H1 (cell line): ENCODE data around the gene UGT2B15. TPM values are rescaled to one million over a fixed set of nuclear protein-coding genes. Genes with fewer than 3 reads are reported as not detected.
"Not testable (repeated sequence)": the region's sequence is repeated elsewhere in the genome, so short reads cannot be mapped to it uniquely, and the experiment has no call there.

ENCODE experiments used
- CTCF ChIA-PET: fragments of 300-600 bp; sonication (Branson Sonifier 250); formaldehyde crosslinking; loops from one replicate; lab custom pipeline; 2021; ENCODE audit not compliant: partially characterized antibody; lab: Charles Lee
- POLR2A ChIA-PET: fragments of 300-600 bp; sonication (Branson Sonifier 250); formaldehyde crosslinking; loops from one replicate; lab custom pipeline; 2021; ENCODE audit warnings: inconsistent platforms; ENCODE audit not compliant: partially characterized antibody; lab: Charles Lee
- DNase-seq, 2 experiments: peaks; one replicate each; pipeline versions ENCODE4 v3.0.0 to v3.0.0-alpha.2; 2010 to 2022; ENCODE audit warnings: low spot score in 2 of 2, low read depth in 1 of 2, mixed read lengths in 1 of 2
- FAIRE-seq: peaks from 2 replicates; lab custom pipeline; 2011; peaks lifted over from hg19 to GRCh38; lab: Jason Lieb, UNC
- H2AFZ ChIP-seq: 2 replicates; pipeline ENCODE4 v1.8.1; 2012; ENCODE audit warnings: low read length, inconsistent platforms
- H2AK5ac ChIP-seq: 2 replicates; pipeline ENCODE4 v1.6.1; 2013; ENCODE audit warnings: low read depth, low read length
- H2BK120ac ChIP-seq: replicated peaks from 2 replicates; pipeline ENCODE3; 2013; ENCODE audit warnings: low read depth, low read length, inconsistent platforms
- H2BK12ac ChIP-seq: 2 replicates; pipeline ENCODE4 v1.6.1; 2013; ENCODE audit warnings: low read depth, low read length
- H2BK15ac ChIP-seq: 2 replicates; pipeline ENCODE4 v1.6.1; 2013; ENCODE audit warnings: low read length
- H2BK20ac ChIP-seq: 2 replicates; pipeline ENCODE4 v1.6.1; 2013; ENCODE audit warnings: low read length
- H2BK5ac ChIP-seq: 2 replicates; pipeline ENCODE4 v1.6.1; 2013; ENCODE audit warnings: low read depth, low read length
- H3K14ac ChIP-seq: 2 replicates; pipeline ENCODE4 v1.6.1; 2013; ENCODE audit warnings: inconsistent platforms; ENCODE audit not compliant: insufficient read length
- H3K18ac ChIP-seq: 2 replicates; pipeline ENCODE4 v1.6.1; 2013; ENCODE audit warnings: low read length; ENCODE audit errors: extremely low read depth
- H3K23ac ChIP-seq: 2 replicates; pipeline ENCODE4 v1.6.1; 2013; ENCODE audit warnings: inconsistent platforms; ENCODE audit not compliant: insufficient read length
- H3K23me2 ChIP-seq: 2 replicates; pipeline ENCODE4 v1.6.1; 2013; ENCODE audit warnings: low read depth, low read length
- H3K27ac ChIP-seq: 2 replicates; pipeline ENCODE4 v1.6.1; 2011; ENCODE audit warnings: low read depth, low read length, inconsistent platforms
- H3K27me3 ChIP-seq, 4 experiments: replicated peaks in 1 of 4; 1 replicate in 1 of 4; 2 replicates in 3 of 4; pipeline versions ENCODE4 v1.6.1 to v1.8.1; 2011 to 2013; ENCODE audit warnings: low read length in 3 of 4, mild to moderate bottlenecking in 3 of 4, inconsistent platforms in 2 of 4, mixed read lengths in 2 of 4, moderate library complexity in 1 of 4; ENCODE audit not compliant: control insufficient read depth in 3 of 4, insufficient read depth in 3 of 4; ENCODE audit errors: extremely low read depth in 1 of 4
- H3K36me3 ChIP-seq, 4 experiments: 2 replicates each; pipeline versions ENCODE4 v1.6.1 to v1.8.1; 2011 to 2013; ENCODE audit warnings: mild to moderate bottlenecking in 4 of 4, low read length in 3 of 4, moderate library complexity in 2 of 4, control low read depth in 1 of 4, inconsistent platforms in 1 of 4; ENCODE audit not compliant: insufficient read depth in 4 of 4, control insufficient read depth in 2 of 4
- H3K4ac ChIP-seq: replicated peaks from 2 replicates; pipeline ENCODE3; 2013; ENCODE audit warnings: low read length, low read depth, mixed read lengths, inconsistent platforms; ENCODE audit not compliant: insufficient read length
- H3K4me1 ChIP-seq, 4 experiments: replicated peaks in 1 of 4; 1 replicate in 1 of 4; 2 replicates in 3 of 4; pipeline versions ENCODE4 v1.6.1 to v1.8.1; 2011 to 2013; ENCODE audit warnings: low read length in 3 of 4, inconsistent platforms in 2 of 4, mixed read lengths in 1 of 4; ENCODE audit not compliant: insufficient read depth in 4 of 4, control insufficient read depth in 3 of 4
- H3K4me2 ChIP-seq, 2 experiments: 2 replicates each; pipeline versions ENCODE4 v1.6.1 to v1.8.1; 2011 to 2013; ENCODE audit warnings: low read depth in 2 of 2, low read length in 2 of 2, control low read depth in 1 of 2, inconsistent platforms in 1 of 2, mild to moderate bottlenecking in 1 of 2; ENCODE audit not compliant: insufficient read depth in 1 of 2
- H3K4me3 ChIP-seq, 4 experiments: fragments of 200-600, 300-600 bp in 1 of 4; sonication (generic), shearing (Covaris generic), sonication (Bioruptor Twin) in 1 of 4; 2 replicates each; pipeline versions ENCODE4 v1.5.1 to v1.8.1; 2011 to 2016; ENCODE audit warnings: low read length in 4 of 4, low read depth in 3 of 4, control low read depth in 2 of 4, inconsistent platforms in 2 of 4, mild to moderate bottlenecking in 2 of 4, mixed read lengths in 1 of 4, moderate library complexity in 1 of 4; ENCODE audit not compliant: insufficient read depth in 2 of 4; ENCODE audit errors: extremely low read depth in 1 of 4
- H3K56ac ChIP-seq: replicated peaks from 2 replicates; pipeline ENCODE3; 2013; ENCODE audit warnings: low read depth, mild to moderate bottlenecking, mixed read lengths, low read length, inconsistent platforms; ENCODE audit not compliant: insufficient read length
- H3K79me1 ChIP-seq: 2 replicates; pipeline ENCODE4 v1.6.1; 2013; ENCODE audit warnings: low read depth, low read length, control low read depth
- H3K79me2 ChIP-seq, 2 experiments: 2 replicates each; pipeline versions ENCODE4 v1.6.1 to v1.8.1; 2012 to 2013; ENCODE audit warnings: low read length in 2 of 2, mild to moderate bottlenecking in 2 of 2, inconsistent platforms in 1 of 2; ENCODE audit not compliant: insufficient read depth in 2 of 2, control insufficient read depth in 1 of 2
- H3K9ac ChIP-seq, 4 experiments: replicated peaks in 1 of 4; 1 replicate in 1 of 4; 2 replicates in 3 of 4; pipeline versions ENCODE4 v1.6.1 to v1.8.1; 2011 to 2013; ENCODE audit warnings: low read depth in 3 of 4, low read length in 3 of 4, control low read depth in 2 of 4, mild to moderate bottlenecking in 2 of 4, moderate library complexity in 2 of 4, inconsistent platforms in 1 of 4; ENCODE audit errors: extremely low read depth in 1 of 4
- H3K9me3 ChIP-seq, 2 experiments: 2 replicates each; pipeline versions ENCODE4 v1.6.1 to v1.8.1; 2012 to 2013; ENCODE audit warnings: mild to moderate bottlenecking in 2 of 2, moderate library complexity in 2 of 2, control low read depth in 1 of 2, inconsistent platforms in 1 of 2, low read depth in 1 of 2, low read length in 1 of 2, mixed read lengths in 1 of 2; ENCODE audit not compliant: insufficient read depth in 2 of 2
- H4K20me1 ChIP-seq, 2 experiments: replicated peaks in 1 of 2; 2 replicates each; pipeline versions ENCODE3 to v1.8.1; 2011 to 2013; ENCODE audit warnings: inconsistent platforms in 2 of 2, low read length in 2 of 2, mild to moderate bottlenecking in 1 of 2; ENCODE audit not compliant: insufficient read depth in 2 of 2, control insufficient read depth in 1 of 2
- H4K5ac ChIP-seq: 2 replicates; pipeline ENCODE4 v1.6.1; 2013; ENCODE audit warnings: low read length, low read depth, mixed read lengths, inconsistent platforms; ENCODE audit not compliant: insufficient read length
- H4K8ac ChIP-seq: 2 replicates; pipeline ENCODE4 v1.8.0; 2013; ENCODE audit warnings: mild to moderate bottlenecking, moderate library complexity, low read length, inconsistent platforms; ENCODE audit not compliant: insufficient read depth; ENCODE audit errors: extremely low read depth
- H4K91ac ChIP-seq: replicated peaks from 2 replicates; pipeline ENCODE3; 2013; ENCODE audit warnings: low read length, mixed read lengths, inconsistent platforms; ENCODE audit not compliant: insufficient read length
- WGBS, 2 experiments: shearing (Covaris generic) in 1 of 2; methylation state at CpG; one replicate each; pipeline versions ENCODE4 v1.1.6 to v1.1.7; 2013 to 2015; ENCODE audit warnings: low lambda C conversion rate in 2 of 2, mixed read lengths in 2 of 2, inconsistent platforms in 1 of 2, low coverage in 1 of 2, missing lambda C conversion rate in 1 of 2; ENCODE audit not compliant: insufficient replicate concordance in 2 of 2, insufficient coverage in 1 of 2, insufficient read length in 1 of 2; ENCODE audit errors: extremely low coverage in 1 of 2, missing lambda C conversion rate in 1 of 2; 5-methylcytosine and 5-hydroxymethylcytosine counted together
- long read RNA-seq, 2 experiments: library from RNA in 1 of 2; library from capped mRNA in 1 of 2; stranded (forward); transcript quantifications; one replicate each; pipeline ENCODE4 v2.0.0, GENCODE V29; 2021; ENCODE audit warnings: inconsistent platforms in 1 of 2
- polyA minus RNA-seq, 3 experiments: library from RNA; depleted of rRNA, polyadenylated mRNA; stranded (reverse); fragments of >200 nt; gene quantifications; 1 replicate in 2 of 3; 2 replicates in 1 of 3; pipeline ENCODE4 v1.2.3, GENCODE V29; 2011
- polyA plus RNA-seq, 7 experiments: library from polyadenylated mRNA; depleted of rRNA in 3 of 7; stranded (reverse) in 5 of 7; unstranded in 2 of 7; fragments of >200 nt in 5 of 7; fragments of 200-250 nt in 2 of 7; gene quantifications; 1 replicate in 5 of 7; 2 replicates in 1 of 7; 4 replicates in 1 of 7; pipeline versions ENCODE4 v1.2.1 to v1.2.3, GENCODE V29; 2011 to 2013; ENCODE audit warnings: missing spikeins in 2 of 7, mixed read lengths in 2 of 7
- total RNA-seq: library from RNA; stranded (reverse); fragmentation: NEBNext Ultra II Directional; extraction: Animal tissue kit (Norgen Biotek cat#: 25700); gene quantifications from 2 replicates; pipeline ENCODE4 v1.2.1, GENCODE V29; 2021

Gene UGT2B15
- total RNA-seq (not detected in 2 replicates), polyA plus RNA-seq (2011; rRNA removed) (not detected in 2 replicates), polyA minus RNA-seq (2011; rRNA and poly(A)+ RNA removed) (not detected in 2 replicates)
- polyA plus RNA-seq (2011; cell fraction: cytosol; rRNA removed) = not detected
- polyA plus RNA-seq (2011; cell fraction: nucleus; rRNA removed) = not detected
- not detected in 4 replicates for polyA plus RNA-seq (2012, experiment 1 of 2)
- not detected for polyA plus RNA-seq (2012, experiment 2 of 2)
- polyA plus RNA-seq (2013, experiment 1 of 2) = not detected
- not detected for polyA plus RNA-seq (2013, experiment 2 of 2)
- polyA minus RNA-seq (2011; cell fraction: cytosol; rRNA and poly(A)+ RNA removed) = not detected
- polyA minus RNA-seq (2011; cell fraction: nucleus; rRNA and poly(A)+ RNA removed) = not detected
- long read RNA-seq, experiment 1 = 0 reads
- long read RNA-seq, experiment 2 = 0 reads

GRCh38 chr4:68670479-68670939 is at the start of gene UGT2B15:
Gene UGT2B15 (minus strand): TSS chr4:68670652. CDS start chr4:68670618, 34 bp downstream.
- peak within 1 kb of the TSS; percentile 60; the same call in 1 of the 2 replicates for H2BK12ac ChIP-seq
- H3K4me2 ChIP-seq, FAIRE-seq, H4K20me1 ChIP-seq, H3K79me2 ChIP-seq, H3K9me3 ChIP-seq, H4K8ac ChIP-seq, H3K18ac ChIP-seq, H3K14ac ChIP-seq, H3K9ac ChIP-seq, H2BK15ac ChIP-seq, H3K23me2 ChIP-seq, DNase-seq, H3K56ac ChIP-seq, H3K27ac ChIP-seq, H3K4me1 ChIP-seq, H2BK120ac ChIP-seq, H3K27me3 ChIP-seq, H3K36me3 ChIP-seq, H2AK5ac ChIP-seq, H4K5ac ChIP-seq, H3K23ac ChIP-seq, H4K91ac ChIP-seq, POLR2A ChIA-PET, H2BK5ac ChIP-seq, H3K4me3 ChIP-seq, H2BK20ac ChIP-seq, H2AFZ ChIP-seq, H3K4ac ChIP-seq, H3K79me1 ChIP-seq: not testable (repeated sequence)
- 78% methylated on average over 1 of the region's 1 CpG; no CpG with 5 or more reads in 1 of the 2 experiments for WGBS, 2 experiments
- CTCF ChIA-PET = interaction anchor here (0.5 to 1.7 kb wide), 8 partner anchors 10 to 428 kb away, joined by 3 to 5 read pairs (median 3); no protein-coding TSS in a partner anchor
